IPS-15b (cell line): Measurements from ENCODE around the gene GRM7.

Experiments used
- H3K27me3 ChIP-seq: one replicate; pipeline ENCODE4 v1.6.1; 2013; ENCODE audit warnings: low read length; ENCODE audit not compliant: control insufficient read depth, insufficient read depth
- H3K36me3 ChIP-seq: one replicate; pipeline ENCODE4 v1.6.1; 2013; ENCODE audit warnings: low read length; ENCODE audit not compliant: control insufficient read depth, insufficient read depth
- H3K4me1 ChIP-seq: one replicate; pipeline ENCODE4 v1.6.1; 2013; ENCODE audit warnings: mild to moderate bottlenecking, low read length; ENCODE audit not compliant: control insufficient read depth, insufficient read depth
- H3K4me3 ChIP-seq: one replicate; pipeline ENCODE4 v1.5.1; 2013; ENCODE audit warnings: low read depth, low read length
- H3K9ac ChIP-seq: one replicate; pipeline ENCODE4 v1.6.1; 2013; ENCODE audit warnings: low read depth, mild to moderate bottlenecking, low read length
- H3K9me3 ChIP-seq: one replicate; pipeline ENCODE4 v1.6.1; 2013; ENCODE audit warnings: mild to moderate bottlenecking, low read length; ENCODE audit not compliant: control insufficient read depth, insufficient read depth

Gene GRM7

DNA sequence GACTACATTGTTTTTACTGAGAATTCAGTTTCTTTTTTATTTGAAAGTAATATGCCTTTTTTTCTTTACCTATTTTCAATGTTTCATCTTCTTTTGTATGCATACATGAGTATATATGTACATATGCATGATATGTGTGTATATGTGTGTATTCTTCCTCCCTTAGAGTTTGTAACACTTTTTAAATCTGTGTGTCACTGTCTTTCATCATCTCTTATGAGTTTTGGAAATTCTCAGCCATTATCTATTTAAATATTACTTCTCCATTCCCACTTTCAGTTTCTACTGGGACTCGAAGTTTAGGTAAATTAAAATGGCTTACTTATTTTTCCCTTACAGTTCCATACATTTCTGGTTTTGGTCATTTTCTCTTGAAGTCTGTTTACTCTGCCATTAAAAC, 754.1 kb downstream of the GRM7 start:
- Histone ChIP-seq H3K36me3 (no peaks in the 10 kb centered on the region), H3K9ac (no peak overlapping the region), H3K4me1 (no peaks in the 10 kb centered on the region), H3K9me3 (no peaks in the 10 kb centered on the region), H3K4me3 (no peak overlapping the region), H3K27me3 (no peaks in the 10 kb centered on the region)

DNA sequence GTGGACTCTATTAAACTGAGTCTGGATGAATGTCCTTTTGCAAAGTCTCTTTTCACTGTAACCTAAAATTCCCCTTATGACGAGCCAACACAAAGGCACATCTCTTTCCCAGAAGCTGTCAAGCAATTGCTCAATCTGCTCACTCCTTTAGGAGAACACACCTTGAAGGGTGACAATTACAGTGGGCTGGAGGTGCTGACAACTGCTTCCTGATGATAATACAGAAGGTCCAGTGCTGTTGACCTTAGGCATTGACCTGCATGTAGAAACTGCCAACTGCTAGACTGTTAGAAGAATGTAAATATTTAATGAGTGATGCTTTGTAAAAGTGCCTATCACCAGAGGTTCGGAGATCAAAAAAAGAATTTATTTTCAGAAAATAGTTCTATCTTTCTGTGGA, 757.7 kb downstream of the GRM7 start:
- no peaks in the 10 kb centered on the region for H3K4me1 ChIP-seq
- H3K36me3 ChIP-seq = no peaks in the 10 kb centered on the region
- no peak overlapping the region for H3K4me3 ChIP-seq
- H3K27me3 ChIP-seq = no peaks in the 10 kb centered on the region
- no peak overlapping the region for H3K9ac ChIP-seq
- H3K9me3 ChIP-seq = no peaks in the 10 kb centered on the region

DNA sequence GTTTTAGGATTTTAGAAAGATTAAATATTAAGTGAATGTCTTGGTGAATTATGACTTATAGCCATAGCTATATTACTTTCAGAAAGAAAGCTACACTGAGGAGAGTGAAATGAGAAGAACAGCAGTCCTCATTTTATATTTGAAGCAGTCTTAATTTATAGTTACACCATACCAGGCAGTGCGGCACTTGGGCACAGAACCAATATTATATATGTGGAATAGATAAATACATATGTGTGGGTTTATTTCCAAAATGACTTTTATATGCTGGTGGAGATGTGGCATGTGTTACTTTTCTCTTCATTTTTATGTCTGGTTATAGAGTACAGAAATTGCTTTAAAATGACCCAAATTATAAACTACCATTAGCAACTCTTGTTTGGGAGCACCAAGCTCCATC, 759.5 kb downstream of the GRM7 start:
- Histone ChIP-seq H3K36me3 (no peaks in the 10 kb centered on the region), H3K9me3 (no peaks in the 10 kb centered on the region), H3K9ac (no peak overlapping the region), H3K4me3 (no peak overlapping the region), H3K27me3 (no peaks in the 10 kb centered on the region), H3K4me1 (no peaks in the 10 kb centered on the region)

DNA sequence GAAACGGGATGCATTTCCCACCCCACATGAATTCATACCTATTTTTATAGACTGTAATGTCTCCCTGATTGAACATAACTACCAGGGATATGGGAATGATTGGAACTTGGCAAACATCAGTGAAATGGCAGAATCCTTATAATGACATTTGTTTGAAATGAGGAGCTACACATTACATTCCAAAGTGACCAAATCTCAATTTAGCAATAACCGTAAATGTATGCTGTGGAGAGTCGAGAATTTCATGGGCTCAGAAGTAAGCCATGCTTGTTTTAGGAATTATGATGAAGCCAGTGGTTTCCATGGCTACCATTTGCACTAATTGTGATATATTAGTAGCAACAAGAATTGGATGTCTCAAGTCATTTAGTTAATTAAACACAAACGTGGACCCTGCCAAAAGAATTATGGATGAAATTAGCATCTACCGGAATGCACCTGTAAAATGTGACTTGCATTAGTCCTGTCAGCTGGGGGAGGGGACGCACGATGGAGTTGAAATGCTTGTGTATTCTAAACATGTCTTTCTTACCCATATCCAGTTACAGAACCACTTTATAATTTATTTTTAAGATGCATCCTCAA, 760.2 kb downstream of the GRM7 start:
- Histone ChIP-seq H3K9me3 (no peaks in the 10 kb centered on the region), H3K4me3 (no peak overlapping the region), H3K4me1 (no peaks in the 10 kb centered on the region), H3K27me3 (no peaks in the 10 kb centered on the region), H3K36me3 (no peaks in the 10 kb centered on the region), H3K9ac (no peak overlapping the region)

DNA sequence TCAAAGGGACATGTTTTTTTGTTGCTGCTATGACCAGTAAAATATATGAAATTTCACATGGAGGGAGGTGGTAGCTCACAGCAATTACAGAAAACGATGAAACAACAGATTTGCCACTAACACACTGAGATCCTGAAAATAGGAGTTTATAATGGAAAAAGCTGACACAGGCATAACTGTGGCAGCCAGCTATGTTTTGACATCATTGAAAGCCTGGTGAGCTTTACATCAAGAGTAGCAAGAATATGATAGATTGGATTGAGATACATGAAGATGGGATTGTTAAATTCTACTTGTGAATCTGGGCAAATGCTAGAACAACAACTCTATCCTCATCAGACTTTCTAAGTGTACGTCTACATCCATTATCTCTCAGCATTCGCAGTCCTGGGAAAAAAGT, 760.7 kb downstream of the GRM7 start:
- Histone ChIP-seq H3K36me3 (no peaks in the 10 kb centered on the region), H3K27me3 (no peaks in the 10 kb centered on the region), H3K4me1 (no peaks in the 10 kb centered on the region), H3K9me3 (no peaks in the 10 kb centered on the region), H3K9ac (no peak overlapping the region), H3K4me3 (no peak overlapping the region)

DNA sequence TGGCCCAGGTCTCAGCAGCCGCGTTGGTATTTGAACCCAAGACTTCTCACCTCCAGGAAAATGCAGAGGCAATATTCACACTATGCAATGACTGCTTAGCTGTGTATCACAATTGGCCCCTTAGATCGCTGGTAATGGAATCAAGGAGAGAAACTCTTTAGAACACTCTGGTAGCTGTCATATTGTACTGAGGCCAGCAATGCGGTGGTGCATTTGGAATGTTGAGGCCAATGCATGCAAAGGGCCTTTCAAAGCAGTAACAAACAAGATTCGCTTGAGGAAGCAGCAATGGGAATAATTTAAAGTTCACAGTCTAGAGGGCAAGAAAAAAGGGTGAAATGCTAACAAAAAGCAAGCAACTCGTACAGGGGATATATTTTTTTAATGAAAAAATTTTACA, 764.1 kb downstream of the GRM7 start:
- Histone ChIP-seq H3K36me3 (no peaks in the 10 kb centered on the region), H3K4me1 (no peaks in the 10 kb centered on the region), H3K9me3 (no peaks in the 10 kb centered on the region), H3K9ac (no peak overlapping the region), H3K27me3 (no peaks in the 10 kb centered on the region), H3K4me3 (no peak overlapping the region)

DNA sequence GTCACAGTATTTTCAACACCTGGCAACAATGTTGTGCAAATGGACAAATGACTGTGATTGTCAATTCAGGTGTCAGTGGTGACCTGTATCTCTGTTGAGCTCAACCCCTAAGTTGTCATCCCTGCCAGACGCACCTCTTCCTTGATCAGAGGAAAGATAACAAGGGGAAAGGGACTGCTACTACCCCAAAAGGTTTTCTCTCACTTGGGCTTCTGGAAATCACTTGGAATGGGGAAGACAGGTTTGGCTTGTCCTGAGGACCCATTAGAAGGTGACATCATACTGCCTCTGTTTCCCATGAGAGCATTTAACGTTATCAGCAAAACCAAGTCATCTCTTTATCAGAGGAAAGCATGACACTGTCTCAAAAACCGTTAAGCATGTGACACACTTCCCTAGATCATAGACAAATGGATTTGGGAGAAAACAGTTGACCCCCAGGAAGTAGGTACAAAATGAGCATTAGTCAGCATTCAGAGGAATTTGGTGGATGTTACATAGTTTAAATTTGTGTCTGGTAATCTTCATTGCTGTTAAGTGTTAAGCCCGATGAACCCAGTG, 769.5 kb downstream of the GRM7 start:
- no peak overlapping the region for H3K9ac ChIP-seq
- no peaks in the 10 kb centered on the region for H3K27me3 ChIP-seq
- H3K9me3 ChIP-seq = no peaks in the 10 kb centered on the region
- no peaks in the 10 kb centered on the region for H3K4me1 ChIP-seq
- no peak overlapping the region for H3K4me3 ChIP-seq
- H3K36me3 ChIP-seq = no peaks in the 10 kb centered on the region

DNA sequence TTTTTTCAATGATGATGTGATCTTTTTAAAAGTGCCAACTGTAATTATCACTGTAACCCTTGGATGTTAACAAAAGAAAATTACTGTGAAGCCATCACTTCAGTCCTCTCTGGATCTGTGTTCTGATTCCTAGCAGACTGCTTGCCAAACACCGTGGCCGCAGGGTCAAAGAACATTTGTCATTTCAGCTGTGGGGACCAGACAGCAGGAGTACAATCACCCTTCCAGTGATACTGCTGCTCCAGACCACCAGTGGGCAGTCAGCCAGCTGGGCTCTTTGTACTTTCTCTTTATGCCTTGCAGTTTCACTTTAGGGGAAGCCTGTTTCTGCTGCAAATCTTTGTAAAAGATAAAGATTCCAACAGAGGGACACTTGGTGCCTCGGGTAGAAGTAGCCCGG, 770.0 kb downstream of the GRM7 start:
- H3K9me3 ChIP-seq = no peaks in the 10 kb centered on the region
- H3K9ac ChIP-seq = no peak overlapping the region
- no peak overlapping the region for H3K4me3 ChIP-seq
- no peaks in the 10 kb centered on the region for H3K4me1 ChIP-seq
- H3K36me3 ChIP-seq = no peaks in the 10 kb centered on the region
- no peaks in the 10 kb centered on the region for H3K27me3 ChIP-seq

DNA sequence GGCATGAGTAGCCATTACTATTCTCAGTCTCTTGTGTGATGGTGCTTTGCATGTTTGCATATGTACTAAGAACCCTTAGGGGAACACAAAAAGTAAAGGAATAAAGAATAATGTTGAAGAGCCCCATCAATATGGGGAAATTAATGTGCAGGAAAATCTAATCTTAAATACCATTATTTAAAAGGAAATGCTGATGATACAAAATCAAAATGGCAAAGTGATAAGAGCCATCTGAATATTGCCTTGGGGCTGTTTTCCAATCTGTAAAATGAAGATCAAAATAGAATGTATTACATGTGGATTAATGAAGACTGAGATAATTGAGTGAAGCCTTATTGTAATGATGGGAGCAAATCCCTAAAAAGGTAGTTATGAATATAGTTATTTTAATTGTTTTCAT, 771.4 kb downstream of the GRM7 start:
- Histone ChIP-seq H3K27me3 (no peaks in the 10 kb centered on the region), H3K4me1 (no peaks in the 10 kb centered on the region), H3K9me3 (no peaks in the 10 kb centered on the region), H3K36me3 (no peaks in the 10 kb centered on the region), H3K4me3 (no peak overlapping the region), H3K9ac (no peak overlapping the region)

DNA sequence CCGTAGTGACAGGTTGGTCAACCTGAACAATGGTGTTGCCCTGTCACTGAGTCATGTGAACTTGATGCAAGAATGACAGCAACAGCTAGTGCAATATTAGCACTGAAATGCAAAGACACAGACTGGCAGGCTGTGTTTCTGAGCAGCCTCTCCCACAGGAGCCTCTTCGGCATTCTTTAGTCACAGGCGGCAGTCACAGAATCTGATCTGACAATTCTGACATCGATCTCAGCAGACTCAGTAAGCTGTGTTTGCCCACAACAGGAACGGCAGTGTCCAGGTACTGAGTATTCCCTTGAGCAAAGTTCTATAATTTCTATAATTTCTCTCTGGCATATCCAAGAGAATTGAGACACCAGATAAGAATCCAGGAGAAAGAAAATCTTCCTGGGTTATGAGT, 776.8 kb downstream of the GRM7 start:
- Histone ChIP-seq H3K9ac (no peak overlapping the region), H3K9me3 (no peaks in the 10 kb centered on the region)

DNA sequence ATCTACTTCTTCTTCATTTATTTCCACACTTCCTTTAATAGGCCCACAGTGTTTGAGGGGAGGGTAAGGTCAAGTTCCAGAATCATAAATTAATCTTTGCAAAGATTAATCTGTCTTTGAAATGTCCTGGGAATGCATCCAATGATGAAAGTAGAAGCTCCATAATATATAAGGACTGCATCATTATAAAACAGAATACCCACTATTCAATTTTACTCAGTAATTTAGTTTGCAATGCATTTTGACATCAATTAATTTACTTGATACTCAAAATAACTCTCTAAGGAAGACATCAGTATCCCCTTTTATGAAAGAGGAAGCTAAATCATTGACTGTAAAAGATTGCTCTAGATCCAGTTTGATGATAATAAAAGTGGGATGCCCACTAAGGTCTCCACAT, 777.2 kb downstream of the GRM7 start:
- Histone ChIP-seq H3K4me1 (no peaks in the 10 kb centered on the region), H3K36me3 (no peaks in the 10 kb centered on the region), H3K9ac (no peak overlapping the region), H3K27me3 (no peaks in the 10 kb centered on the region), H3K9me3 (no peaks in the 10 kb centered on the region), H3K4me3 (no peak overlapping the region)

More for the DNA sequence above, 776.8 kb downstream of the GRM7 start:
- H3K36me3 ChIP-seq = no peaks in the 10 kb centered on the region
- H3K4me3 ChIP-seq = no peak overlapping the region
- no peaks in the 10 kb centered on the region for H3K27me3 ChIP-seq
- H3K4me1 ChIP-seq = no peaks in the 10 kb centered on the region

DNA sequence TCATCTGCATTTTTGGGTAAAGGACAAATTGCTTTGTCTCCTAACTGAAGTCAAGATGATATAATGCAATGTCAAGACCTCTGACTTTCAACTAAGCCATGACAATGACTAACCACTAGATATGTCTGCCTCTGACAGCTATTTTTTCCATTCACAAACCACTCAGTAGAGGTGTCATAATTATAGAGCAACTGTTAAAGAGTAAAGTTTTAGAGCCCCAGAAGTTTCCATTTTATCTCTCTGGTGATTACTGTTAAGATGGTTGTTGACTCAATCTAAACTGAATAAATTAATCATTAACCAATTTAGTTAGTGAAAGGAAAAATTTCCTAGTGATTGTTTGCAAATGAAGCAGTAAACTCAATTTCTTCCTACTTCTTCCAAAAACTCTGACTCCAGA, 779.9 kb downstream of the GRM7 start:
- Histone ChIP-seq H3K9me3 (no peaks in the 10 kb centered on the region), H3K9ac (no peak overlapping the region), H3K27me3 (no peaks in the 10 kb centered on the region)

More for the DNA sequence above, 779.9 kb downstream of the GRM7 start:
- Histone ChIP-seq H3K4me1 (no peaks in the 10 kb centered on the region), H3K36me3 (no peaks in the 10 kb centered on the region), H3K4me3 (no peak overlapping the region)
